Astrocyte (in vitro differentiated cells and primary cell): ENCODE results near the gene RBBP8.

Experiments used
- CTCF ChIP-seq: IDR thresholded peaks from 2 replicates; pipeline ENCODE4 v1.5.1; 2011; ENCODE audit warnings: low read depth, mild to moderate bottlenecking, inconsistent platforms, low read length, moderate library complexity; ENCODE audit not compliant: insufficient read depth
- EZH2 ChIP-seq: IDR thresholded peaks from 2 replicates; pipeline ENCODE4 v1.6.1; 2012; ENCODE audit warnings: mild to moderate bottlenecking, low read length, inconsistent platforms; ENCODE audit not compliant: insufficient read depth

GRCh38 chr18:22932885-22933205 lies 283 bp upstream of the RBBP8 start:
- TF ChIP-seq CTCF (no peak), EZH2 (no peak)
